HG02623 (cell line): ENCODE measurements around the gene PLEKHD1.
A peak's percentile ranks its signal among the peaks of the same experiment; 100 is the strongest.
"Not testable (repeated sequence)": the region's sequence is repeated elsewhere in the genome, so short reads cannot be mapped to it uniquely, and the experiment has no call there.

Experiments used
- ATAC-seq: cut with Tn5 transposase; IDR thresholded peaks from one replicate; pipeline ENCODE4 v1.9.1; 2021; ENCODE audit warnings: moderate library complexity; ENCODE audit not compliant: unreplicated experiment

Gene PLEKHD1

DNA sequence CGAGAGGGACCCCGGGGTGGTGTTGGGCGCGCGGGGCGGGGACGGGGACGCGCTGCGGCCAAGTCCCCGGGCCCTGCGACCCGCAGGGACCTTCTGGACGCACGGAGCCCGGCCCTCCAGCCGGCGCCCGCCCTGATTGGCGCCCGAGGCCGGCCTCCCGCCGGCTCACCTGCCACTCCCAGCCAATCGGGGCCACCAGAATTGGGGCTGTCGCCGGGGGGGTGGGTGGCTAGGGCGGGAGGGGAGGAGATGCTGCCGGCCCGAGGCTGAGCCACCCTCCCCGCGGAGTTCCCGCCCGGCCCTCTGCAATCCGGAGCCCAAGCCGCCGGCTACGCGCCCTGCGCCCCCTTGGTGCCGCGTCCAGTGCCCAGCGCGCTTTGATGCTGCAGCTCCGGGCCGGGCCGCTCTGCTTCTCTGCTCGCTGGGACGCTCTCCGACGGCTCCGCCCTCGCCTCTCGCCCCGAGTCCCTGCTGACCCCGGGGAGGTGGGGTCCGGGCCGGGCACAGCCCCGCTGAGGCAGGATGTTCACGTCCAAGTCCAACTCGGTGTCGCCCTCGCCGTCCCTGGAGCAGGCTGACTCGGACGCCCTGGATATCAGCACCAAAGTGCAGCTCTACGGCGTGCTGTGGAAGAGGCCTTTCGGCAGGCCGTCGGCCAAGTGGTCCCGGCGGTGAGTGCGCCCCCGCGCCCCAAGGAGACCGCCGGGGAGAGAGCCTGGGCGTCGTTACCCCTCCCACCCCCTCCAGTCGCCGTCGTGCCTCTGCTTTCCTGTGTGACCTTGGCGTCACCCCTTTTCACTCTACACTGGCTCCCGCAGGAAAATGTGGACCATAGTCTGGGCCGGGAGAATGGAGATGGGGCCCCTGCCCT lies at the start of gene PLEKHD1:
TSS of gene PLEKHD1 (plus strand) at position 285 of the 871 bp plus-strand sequence. CDS start at position 523, 238 bp downstream.
- ATAC-seq = no peak

DNA sequence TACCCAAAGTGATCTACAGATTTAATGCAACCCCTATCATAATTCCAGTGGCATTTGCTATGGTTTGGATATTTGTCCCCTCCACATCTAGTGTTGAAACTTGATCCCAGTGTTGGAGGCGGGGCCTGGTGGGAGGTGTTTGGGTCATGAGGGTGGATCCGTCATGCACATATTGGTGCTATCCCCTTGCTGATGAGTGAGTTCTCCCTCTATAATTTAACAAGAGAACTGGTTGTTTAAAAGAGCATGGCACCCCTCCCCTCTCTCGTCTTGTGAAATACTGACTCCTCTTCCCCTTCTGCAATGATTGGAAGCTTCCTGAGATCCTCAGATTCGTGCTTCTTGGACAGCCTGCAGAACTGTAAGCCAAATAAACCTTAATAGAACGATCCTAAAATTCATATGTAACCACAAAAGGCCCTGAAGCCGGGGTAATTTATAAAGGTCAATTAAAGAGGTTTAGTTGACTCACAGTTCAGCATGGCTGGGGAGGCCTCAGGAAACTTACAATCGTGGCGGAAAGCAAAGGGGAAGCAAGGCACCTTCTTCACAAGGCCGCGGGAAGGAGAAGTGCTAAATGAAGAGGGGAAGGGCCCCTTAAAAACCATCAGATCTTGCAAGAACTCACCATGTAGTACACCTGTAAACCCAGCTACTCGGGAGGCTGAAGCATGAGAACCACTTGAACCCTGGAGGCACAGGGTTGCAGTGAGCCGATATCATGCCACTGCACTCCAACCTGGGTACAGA lies 44.8 kb upstream of the PLEKHD1 start:
- ATAC-seq = no peak

DNA sequence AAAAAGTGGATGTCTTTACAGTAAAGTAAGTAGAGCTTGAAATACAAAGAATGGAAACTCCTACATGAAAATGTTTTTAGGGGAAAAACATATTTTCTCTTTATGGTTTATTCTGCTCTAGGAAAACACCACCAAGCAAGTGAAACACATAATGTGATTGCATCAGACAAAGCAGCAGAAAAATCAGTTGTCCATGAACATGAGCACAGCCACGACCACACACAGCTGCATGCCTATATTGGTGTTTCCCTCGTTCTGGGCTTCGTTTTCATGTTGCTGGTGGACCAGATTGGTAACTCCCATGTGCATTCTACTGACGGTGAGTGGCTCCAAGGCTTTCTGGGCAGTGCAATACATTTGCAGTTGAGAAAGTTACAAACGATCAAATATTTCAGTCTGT lies 42.6 kb upstream of the PLEKHD1 start:
- peak; percentile 78 for ATAC-seq

DNA sequence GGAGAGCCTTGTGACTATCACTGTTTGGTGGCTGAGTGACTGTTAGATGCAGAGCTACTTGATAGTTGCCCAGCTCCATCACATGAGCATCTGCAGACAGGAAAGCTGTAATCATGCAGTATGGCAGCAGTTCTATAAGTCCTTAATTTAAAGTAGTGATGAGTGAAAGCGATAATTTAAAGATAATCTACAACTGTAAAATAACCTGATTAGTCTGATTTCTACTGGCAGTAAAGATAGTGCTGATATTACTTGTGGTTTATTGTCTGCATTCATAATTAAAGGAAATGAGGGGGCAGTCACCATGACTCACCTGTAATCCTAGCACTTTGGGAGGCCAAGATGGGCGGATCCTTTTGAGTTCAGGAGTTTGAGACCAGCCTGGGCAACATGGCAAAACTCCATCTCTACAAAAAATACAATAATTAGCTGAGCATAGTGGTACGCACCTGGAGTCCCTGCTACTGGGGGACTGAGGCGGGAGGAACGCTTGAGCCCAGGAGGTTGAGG lies 41.2 kb upstream of the PLEKHD1 start:
- no peak for ATAC-seq

DNA sequence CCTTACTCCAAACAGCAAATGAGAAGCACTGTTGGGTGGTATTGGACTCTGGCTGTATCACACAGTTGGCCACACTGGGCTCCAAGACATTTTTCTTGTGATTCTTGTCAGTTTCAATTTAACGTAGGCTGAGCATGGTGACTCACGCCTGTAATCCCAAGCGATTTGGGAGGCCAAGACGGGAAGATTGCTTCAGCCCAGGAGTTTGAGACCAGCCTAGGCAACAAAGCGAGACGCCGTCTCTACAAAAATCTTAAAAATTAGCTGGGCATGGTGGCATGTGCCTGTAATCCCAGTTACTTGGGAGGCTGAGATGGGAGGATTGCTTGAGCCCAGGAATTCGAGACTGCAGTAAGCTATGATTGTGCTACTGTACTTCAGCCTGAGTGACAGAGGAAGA lies 35.3 kb upstream of the PLEKHD1 start:
- no peak for ATAC-seq

DNA sequence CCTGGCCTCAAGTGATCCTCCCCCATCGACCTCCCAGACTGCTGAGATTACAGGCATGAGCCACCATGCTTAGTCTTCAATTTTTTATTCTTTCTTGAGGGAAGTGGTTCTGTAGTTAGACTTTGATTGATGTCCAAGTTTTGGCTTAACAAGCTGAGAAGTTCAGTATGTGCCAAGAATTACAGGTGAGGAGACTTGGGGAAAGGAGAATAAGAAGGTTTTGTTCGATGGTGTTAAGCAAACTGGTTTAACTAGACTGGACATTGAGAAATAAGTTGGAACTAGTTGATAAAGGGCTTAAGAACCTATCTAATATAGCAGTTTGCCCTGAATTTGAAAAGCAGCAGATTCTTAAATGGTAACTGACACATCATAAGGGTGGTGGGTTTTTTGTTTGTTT lies 32.6 kb upstream of the PLEKHD1 start:
- no peak for ATAC-seq

DNA sequence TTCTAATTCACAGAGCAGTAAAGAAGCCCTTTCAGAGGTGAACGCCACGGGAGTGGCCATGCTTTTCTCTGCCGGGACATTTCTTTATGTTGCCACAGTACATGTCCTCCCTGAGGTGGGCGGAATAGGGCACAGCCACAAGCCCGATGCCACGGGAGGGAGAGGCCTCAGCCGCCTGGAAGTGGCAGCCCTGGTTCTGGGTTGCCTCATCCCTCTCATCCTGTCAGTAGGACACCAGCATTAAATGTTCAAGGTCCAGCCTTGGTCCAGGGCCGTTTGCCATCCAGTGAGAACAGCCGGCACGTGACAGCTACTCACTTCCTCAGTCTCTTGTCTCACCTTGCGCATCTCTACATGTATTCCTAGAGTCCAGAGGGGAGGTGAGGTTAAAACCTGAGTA lies 26.2 kb upstream of the PLEKHD1 start:
- ATAC-seq = no peak

DNA sequence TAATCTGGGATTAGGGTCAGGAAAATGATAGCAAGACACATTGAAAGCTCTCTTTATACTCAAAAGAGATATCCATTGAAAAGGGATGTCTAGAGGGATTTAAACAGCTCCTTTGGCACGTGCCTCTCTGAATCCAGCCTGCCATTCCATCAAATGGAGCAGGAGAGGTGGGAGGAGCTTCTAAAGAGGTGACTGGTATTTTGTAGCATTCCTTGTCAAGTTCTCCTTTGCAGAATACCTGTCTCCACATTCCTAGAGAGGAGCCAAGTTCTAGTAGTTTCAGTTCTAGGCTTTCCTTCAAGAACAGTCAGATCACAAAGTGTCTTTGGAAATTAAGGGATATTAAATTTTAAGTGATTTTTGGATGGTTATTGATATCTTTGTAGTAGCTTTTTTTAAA lies 25.4 kb upstream of the PLEKHD1 start:
- ATAC-seq = no peak

DNA sequence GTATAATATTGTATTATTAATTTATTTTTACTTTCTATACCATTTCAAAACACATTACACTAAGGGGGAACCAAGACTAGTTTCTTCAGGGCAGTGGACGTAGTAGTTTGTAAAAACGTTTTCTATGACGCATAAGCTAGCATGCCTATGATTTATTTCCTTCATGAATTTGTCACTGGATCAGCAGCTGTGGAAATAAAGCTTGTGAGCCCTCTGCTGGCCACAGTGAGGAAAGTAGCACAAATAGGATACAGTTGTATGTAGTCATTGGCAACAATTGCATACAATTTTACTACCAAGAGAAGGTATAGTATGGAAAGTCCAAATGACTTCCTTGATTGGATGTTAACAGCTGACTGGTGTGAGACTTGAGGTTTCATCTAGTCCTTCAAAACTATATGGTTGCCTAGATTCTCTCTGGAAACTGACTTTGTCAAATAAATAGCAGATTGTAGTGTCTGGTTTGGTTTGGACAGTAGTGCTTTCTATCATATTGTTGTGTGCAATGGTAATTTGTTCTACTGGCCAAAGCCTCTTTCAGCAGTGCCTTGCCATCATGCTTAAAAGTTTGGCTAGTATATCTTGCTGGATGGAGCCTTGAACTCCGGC lies 24.3 kb upstream of the PLEKHD1 start:
- no peak for ATAC-seq

DNA sequence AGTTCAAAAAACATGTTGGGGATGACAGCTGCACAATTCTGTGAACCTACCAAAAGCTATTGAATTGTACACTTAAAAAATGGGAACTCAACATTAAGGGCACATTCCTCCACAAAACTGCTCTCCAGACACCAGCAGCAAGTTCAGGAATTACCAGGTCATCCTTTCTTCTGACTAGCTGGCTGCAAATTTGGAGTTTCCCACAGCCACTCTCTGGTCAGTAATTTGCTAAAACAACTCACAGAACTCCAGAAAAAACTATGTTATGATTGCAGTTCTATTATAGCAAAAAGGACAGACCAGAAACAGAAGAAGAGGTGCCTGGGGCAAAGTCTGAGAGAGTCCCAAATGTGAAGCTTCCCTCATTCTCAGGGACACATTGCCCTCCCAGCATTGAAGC lies 20.1 kb upstream of the PLEKHD1 start:
- no peak for ATAC-seq

DNA sequence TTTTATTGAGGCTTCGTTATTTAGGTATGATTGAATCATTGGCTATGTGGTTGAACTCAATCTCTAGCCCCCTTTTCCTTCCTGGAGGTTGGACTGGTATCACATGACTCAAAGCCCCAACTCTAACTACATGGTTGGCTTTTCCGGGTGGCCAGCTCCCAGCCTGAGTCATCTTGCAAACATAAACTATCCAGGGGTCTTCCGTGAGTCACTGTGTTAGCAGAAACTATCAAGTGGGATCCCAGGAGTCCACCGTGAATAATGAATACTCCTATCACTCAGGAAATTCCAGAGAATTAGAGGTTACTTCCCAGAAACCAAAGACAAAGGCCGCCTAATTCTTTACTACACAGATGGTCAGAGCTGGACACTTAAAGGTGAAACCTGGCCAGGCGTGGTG lies 19.7 kb upstream of the PLEKHD1 start:
- no peak for ATAC-seq

DNA sequence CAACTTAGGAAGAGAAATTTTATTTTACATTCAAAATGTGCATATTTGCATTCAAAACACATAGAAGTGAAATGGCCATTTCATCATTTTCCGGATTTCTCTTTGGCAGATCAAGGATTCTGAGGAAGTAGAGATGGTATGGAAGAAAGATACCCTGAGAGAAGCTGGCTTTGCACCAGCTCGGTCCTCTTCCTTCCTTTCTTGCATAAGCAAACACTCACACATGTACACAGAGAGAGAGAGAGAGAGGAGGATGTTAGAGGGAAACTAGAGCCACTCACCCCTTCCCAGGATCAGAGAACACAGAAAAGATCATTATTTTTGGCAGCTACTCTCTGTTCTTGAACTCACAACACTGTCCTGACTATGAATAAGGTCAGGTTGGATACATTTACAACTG lies 15.6 kb upstream of the PLEKHD1 start:
- ATAC-seq = no peak

DNA sequence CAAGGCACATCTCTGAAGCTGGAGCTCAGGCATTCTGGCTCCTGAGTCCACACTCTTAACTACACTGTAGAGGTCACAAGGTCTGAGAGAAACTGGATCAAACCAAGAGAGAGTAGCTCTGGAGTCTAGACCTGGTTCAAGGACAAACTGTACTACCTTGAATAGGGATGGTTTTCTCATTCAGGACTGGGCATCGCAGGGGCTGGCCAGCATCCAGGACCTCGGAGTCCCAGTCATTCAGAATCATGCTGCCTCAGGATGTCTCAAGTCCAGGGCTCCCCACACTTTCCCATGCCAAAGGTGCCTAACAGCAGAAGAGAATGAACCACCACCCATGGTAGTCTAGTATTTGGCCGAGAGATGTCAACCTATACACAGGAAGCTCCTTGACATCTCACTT lies 13.1 kb upstream of the PLEKHD1 start:
- ATAC-seq = no peak

DNA sequence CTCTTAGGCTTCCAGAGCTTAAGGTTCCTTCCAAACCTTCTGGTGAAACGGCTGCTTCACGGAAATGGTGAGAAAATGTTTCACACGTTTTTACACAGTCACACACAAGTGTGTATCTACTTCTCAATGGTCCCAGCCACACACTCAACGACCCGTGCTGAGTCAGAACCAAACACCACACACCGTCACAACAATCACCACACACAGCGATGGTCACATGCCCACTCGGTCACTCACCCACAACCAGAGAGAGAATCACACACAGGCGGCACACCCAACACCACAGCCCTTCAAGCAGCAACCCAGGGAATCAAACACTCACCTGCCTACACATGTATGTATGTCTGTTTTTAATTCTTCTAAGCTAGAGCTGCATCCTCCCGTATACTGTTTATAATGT lies 12.6 kb upstream of the PLEKHD1 start:
- no peak for ATAC-seq

DNA sequence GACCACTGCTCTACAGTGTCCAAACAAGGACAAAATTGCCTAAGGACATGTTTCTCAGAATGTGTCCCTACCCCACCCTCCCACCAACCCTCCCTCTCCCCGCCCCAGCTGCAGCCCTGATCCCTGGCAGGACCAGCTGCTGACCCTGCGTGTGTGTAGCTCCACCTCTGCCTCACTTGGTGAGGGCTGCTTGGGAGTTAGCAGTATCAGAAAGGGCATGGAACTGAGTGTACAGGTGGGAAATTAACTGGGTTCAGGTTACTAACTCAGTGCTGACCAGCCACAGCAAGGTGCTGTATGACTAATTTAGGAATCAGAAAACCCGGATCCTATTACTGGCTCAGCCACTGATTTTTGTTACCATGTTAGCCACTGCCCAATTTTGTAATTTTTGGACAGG lies 11.3 kb upstream of the PLEKHD1 start:
- ATAC-seq = no peak

DNA sequence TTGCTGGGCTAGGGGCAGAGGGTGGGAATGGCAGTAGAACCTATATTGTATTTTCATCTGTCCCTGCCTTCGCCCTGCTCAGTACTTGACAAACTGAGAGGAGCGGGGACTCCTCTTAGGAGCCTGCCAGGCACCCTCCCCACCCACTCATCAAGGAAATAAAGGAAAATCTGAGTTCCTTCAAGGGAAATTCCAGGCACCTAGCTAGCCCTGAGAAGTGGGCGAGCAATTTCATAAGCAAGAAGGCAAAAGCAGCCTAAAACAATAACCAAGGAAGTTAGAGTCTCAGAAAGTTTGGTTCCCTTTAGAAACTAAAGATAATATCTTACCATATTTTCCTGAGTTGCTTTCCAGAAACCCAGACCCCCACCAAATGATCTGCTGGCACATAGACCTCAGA lies 10.6 kb upstream of the PLEKHD1 start:
- ATAC-seq = no peak

DNA sequence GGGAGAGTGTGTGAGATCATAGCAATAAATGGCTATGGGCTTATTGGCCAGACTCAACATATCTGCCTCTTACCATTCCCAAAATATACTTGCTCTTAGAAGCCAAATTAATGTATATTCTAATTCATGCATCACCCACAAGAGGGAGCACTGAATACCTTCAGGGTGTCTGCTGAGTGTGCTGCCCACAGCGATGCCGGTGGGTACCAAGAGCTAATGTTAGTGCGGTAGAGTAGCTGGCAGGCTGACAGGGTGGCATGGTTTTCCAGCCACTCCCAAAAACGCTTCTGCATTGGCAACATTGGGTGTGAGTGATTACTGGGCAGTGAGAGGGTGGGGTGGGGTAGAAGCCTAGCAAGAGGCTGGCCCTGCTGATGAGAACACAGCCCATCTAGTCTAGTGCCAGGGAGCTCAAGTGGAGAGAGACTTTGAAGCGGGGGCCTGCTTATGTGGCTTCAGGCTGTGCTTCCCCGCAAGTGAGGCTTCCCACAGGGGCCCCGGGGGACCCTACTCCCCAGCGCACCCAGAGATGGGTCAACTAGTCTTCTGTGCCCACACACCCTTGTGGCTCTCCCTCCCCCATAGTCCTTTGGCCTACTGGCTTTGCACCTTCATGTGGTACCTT lies 9.2 kb upstream of the PLEKHD1 start:
- ATAC-seq = no peak

DNA sequence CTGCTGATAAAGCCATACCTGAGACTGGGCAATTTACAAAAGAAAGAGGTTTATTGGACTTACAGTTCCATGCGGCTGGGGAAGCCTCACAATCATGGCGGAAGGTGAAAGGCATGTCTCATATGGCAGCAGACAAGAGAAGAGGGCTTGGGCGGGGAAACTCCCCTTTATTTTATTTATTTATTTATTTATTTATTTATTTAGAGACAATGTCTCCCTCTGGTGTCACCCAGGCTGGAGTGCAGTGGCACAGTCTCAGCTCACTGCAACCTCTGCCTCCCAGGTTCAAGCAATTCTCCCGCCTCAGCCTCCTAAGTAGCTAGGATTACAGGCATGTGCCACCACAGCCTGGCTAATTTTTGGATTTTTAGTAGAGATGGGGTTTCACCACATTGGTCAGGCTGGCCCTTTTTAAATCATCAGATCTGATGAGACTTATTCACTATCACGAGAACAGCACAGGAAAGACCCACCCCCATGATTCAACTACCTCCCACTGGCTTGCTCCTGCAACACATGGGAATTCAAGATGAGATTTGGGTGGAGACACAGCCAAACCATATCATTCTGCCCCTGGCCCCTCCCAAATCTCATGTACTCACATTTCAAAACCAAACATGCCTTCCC lies 7.6 kb upstream of the PLEKHD1 start:
- not testable (repeated sequence) for ATAC-seq

DNA sequence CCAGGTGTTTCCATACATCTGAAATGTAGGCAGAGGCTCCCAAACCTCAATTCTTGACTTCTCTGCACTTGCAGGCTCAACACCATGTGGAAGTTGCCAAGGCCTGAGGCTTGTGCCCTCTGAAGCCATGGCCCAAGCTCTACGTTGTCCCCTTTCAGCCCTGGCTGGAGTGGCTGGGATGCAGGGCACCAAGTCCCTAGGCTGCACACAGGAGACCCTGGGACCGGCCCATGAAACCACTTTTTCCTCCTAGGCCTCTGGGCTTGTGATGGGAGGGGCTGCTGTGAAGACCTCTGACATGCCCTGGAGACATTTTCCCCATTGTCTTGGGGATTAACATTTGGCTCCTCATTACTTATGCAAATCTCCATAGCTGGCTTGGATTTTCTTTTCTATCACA lies 6.5 kb upstream of the PLEKHD1 start:
- not testable (repeated sequence) for ATAC-seq

DNA sequence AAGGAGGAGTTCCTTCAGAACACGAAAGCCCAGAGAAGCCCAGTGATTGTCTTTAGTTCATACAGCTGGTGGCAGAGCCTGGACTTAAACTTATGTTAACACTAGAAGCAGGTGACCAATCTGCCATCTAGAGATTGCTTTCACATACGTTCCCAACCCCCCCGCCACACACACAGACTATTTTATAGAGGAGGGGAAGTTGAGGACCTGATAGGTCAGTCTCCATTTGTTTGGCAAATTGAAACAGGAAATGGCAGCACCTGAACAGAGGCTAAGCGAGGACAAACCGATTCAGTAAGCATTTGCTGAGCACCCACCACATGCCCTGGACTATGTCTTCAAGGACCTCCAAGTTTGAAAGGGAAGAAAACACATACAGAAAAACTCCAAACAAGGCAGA lies 4.8 kb upstream of the PLEKHD1 start:
- no peak for ATAC-seq

DNA sequence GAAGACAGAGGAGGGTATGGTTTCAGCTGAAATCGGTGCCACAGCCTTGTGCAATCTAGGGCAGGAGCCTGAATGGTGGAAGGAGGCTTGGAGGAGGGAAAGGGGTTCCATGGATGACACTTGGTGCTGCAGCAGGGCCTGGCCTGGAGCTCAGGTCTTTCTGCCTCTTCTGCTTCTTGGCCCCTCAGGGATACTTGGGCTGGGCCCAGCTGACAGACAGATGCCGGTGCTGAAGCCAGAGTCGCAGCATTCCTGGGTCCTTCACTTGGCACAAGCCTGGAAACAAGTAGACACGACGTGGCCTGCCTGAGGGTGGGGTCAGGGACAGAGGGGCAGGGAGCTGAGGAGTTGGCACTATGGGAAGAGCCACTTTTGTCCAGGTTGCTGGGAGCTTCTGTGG lies 4.4 kb upstream of the PLEKHD1 start:
- no peak for ATAC-seq
